Measurements from ENCODE around the gene FIBCD1.

GRCh38 chr9:130986356-130986965 lies 47.4 kb upstream of the FIBCD1 start:
- TF ChIP-seq EZH2 (IDR thresholded peaks at IDR 0.05; ENCODE audit: insufficient read depth, poor library complexity, severe bottlenecking) = no peak
- no peak for TF ChIP-seq EZH2phosphoT487 (IDR thresholded peaks at IDR 0.05; ENCODE audit: insufficient read depth, low read depth)
